NCI-H2107 treated with DMSO at 0.1 percent for 48 hours (cell line): ENCODE results near the gene CDKN2C.
A peak's percentile ranks its signal among the peaks of the same experiment; 100 is the strongest.
"Not testable (repeated sequence)": the region's sequence is repeated elsewhere in the genome, so short reads cannot be mapped to it uniquely, and the experiment has no call there.

Experiments used
- DNase-seq: peaks from one replicate; lab custom pipeline; 2025; ENCODE audit not compliant: unreplicated experiment; lab: John Stamatoyannopoulos, UW

Gene CDKN2C

GRCh38 chr1:50969611-50970508, at the start of gene CDKN2C:
CDKN2C (plus strand) TSS chr1:50970245; CDS start chr1:50970369, 124 bp downstream.
- DNase-seq, result peak; percentile 97

GRCh38 chr1:50920409-50920808, 49.6 kb upstream of the CDKN2C start:
- no peak for DNase-seq

GRCh38 chr1:50921029-50921428, 49.0 kb upstream of the CDKN2C start:
- DNase-seq, result no peak

GRCh38 chr1:50923564-50923963, 46.5 kb upstream of the CDKN2C start:
- DNase-seq, result no peak

GRCh38 chr1:50929376-50929958, 40.6 kb upstream of the CDKN2C start:
- DNase-seq, result peak; percentile 31

- no peak for DNase-seq
Observed at GRCh38 chr1:50930193-50930592, 39.9 kb upstream of the CDKN2C start.

GRCh38 chr1:50930965-50931737, 38.9 kb upstream of the CDKN2C start:
- DNase-seq, result no peak

GRCh38 chr1:50932043-50932442, 38.0 kb upstream of the CDKN2C start:
- not testable (repeated sequence) for DNase-seq

- DNase-seq, result not testable (repeated sequence)
Observed at GRCh38 chr1:50933770-50934169, 36.3 kb upstream of the CDKN2C start.

GRCh38 chr1:50934838-50935237, 35.2 kb upstream of the CDKN2C start:
- DNase-seq, result no peak

GRCh38 chr1:50935276-50935675, 34.8 kb upstream of the CDKN2C start:
- not testable (repeated sequence) for DNase-seq

- no peak for DNase-seq
Observed at GRCh38 chr1:50936321-50936720, 33.7 kb upstream of the CDKN2C start.

GRCh38 chr1:50940291-50940690, 29.8 kb upstream of the CDKN2C start:
- DNase-seq, result no peak

GRCh38 chr1:50942334-50942733, 27.7 kb upstream of the CDKN2C start:
- no peak for DNase-seq

GRCh38 chr1:50949286-50949982, 20.6 kb upstream of the CDKN2C start:
- no peak for DNase-seq

GRCh38 chr1:50950396-50950795, 19.6 kb upstream of the CDKN2C start:
- no peak for DNase-seq

GRCh38 chr1:50952566-50952965, 17.5 kb upstream of the CDKN2C start:
- DNase-seq, result not testable (repeated sequence)

- no peak for DNase-seq
Observed at GRCh38 chr1:50955116-50955515, 14.9 kb upstream of the CDKN2C start.

GRCh38 chr1:50959303-50959912, 10.6 kb upstream of the CDKN2C start:
- DNase-seq, result peak; percentile 71
